ENCODE measurements around the gene CLIP2. TPM values are rescaled to one million over a fixed set of nuclear protein-coding genes. Genes with fewer than 3 reads are reported as not detected.
"Not testable (repeated sequence)": the region's sequence is repeated elsewhere in the genome, so short reads cannot be mapped to it uniquely, and the experiment has no call there.

Gene CLIP2
- total RNA-seq, 1 donor from 2014 or later: 24.3 TPM

- intact Hi-C loops (cut with DNase I): no loop called here
- no peaks in the 10 kb centered on the region for H3K27me3 ChIP-seq
- TF ChIP-seq POLR2A (IDR thresholded peaks at IDR 0.05) (no peak), POLR2AphosphoS5 (IDR thresholded peaks at IDR 0.05; ENCODE audit: insufficient read depth in 1 of 2, low read depth in 1 of 2) (no peak), CTCF (IDR thresholded peaks at IDR 0.05) (no peak)
- no peak overlapping the region for H3K4me3 ChIP-seq
- no peak overlapping the region for H3K27ac ChIP-seq
- H3K4me1 ChIP-seq: peaks cover 26% of the 10 kb centered on the region
- DNase-seq (ENCODE audit: extremely low spot score in 2 of 2): no peak
- H3K9me3 ChIP-seq: no peaks in the 10 kb centered on the region
- H3K36me3 ChIP-seq: peaks cover 0 to 33% of the 10 kb centered on the region in 2 donors
Measured at GRCh38 chr7:74252893-74253292, 36.3 kb upstream of the CLIP2 start.

GRCh38 chr7:74253331-74253730 lies 35.9 kb upstream of the CLIP2 start:
- peaks cover 0 to 28% of the 10 kb centered on the region in 2 donors for H3K36me3 ChIP-seq
- H3K27me3 ChIP-seq: no peaks in the 10 kb centered on the region
- DNase-seq (ENCODE audit: extremely low spot score in 2 of 2): no peak
- intact Hi-C loops (cut with DNase I): no loop called here
- peak overlapping the region; percentile 87 to 94 for H3K4me3 ChIP-seq
- no peaks in the 10 kb centered on the region for H3K9me3 ChIP-seq
- peaks cover 26% of the 10 kb centered on the region for H3K4me1 ChIP-seq
- no peak overlapping the region for H3K27ac ChIP-seq
- TF ChIP-seq CTCF (IDR thresholded peaks at IDR 0.05) (no peak), POLR2AphosphoS5 (IDR thresholded peaks at IDR 0.05; ENCODE audit: insufficient read depth in 1 of 2, low read depth in 1 of 2) (no peak)

GRCh38 chr7:74253835-74254128 lies 35.4 kb upstream of the CLIP2 start:
- H3K27me3 ChIP-seq: no peaks in the 10 kb centered on the region
- H3K27ac ChIP-seq: peak overlapping the region; percentile 96
- no peak for DNase-seq (ENCODE audit: extremely low spot score in 2 of 2)
- H3K9me3 ChIP-seq: no peaks in the 10 kb centered on the region
- TF ChIP-seq POLR2AphosphoS5 (IDR thresholded peaks at IDR 0.05; ENCODE audit: insufficient read depth in 1 of 2, low read depth in 1 of 2) (no peak), CTCF (IDR thresholded peaks at IDR 0.05) (no peak), POLR2A (IDR thresholded peaks at IDR 0.05) (no peak)
- H3K4me3 ChIP-seq: peak overlapping the region; percentile 87 to 94
- peaks cover 26% of the 10 kb centered on the region for H3K4me1 ChIP-seq
- H3K36me3 ChIP-seq: peaks cover 0 to 24% of the 10 kb centered on the region in 2 donors
- intact Hi-C loops (cut with DNase I): no loop called here

GRCh38 chr7:74254129-74254857 lies 34.9 kb upstream of the CLIP2 start, which contains the start of gene RFC2:
TSS of gene RFC2 (minus strand) at chr7:74254399. CDS start at chr7:74254383, 16 bp downstream.
- peak; percentile 98 to 99 for TF ChIP-seq POLR2AphosphoS5 (IDR thresholded peaks at IDR 0.05; ENCODE audit: insufficient read depth in 1 of 2, low read depth in 1 of 2)
- TF ChIP-seq CTCF (IDR thresholded peaks at IDR 0.05): peak in 2 of 3 experiments; percentile 22 to 61
- TF ChIP-seq POLR2A (IDR thresholded peaks at IDR 0.05): peak in 1 of 2 donors; percentile 63
- H3K27me3 ChIP-seq: no peaks in the 10 kb centered on the region
- peak within 1 kb of the TSS; percentile 96 for H3K27ac ChIP-seq
- intact Hi-C loops (cut with DNase I): no loop called here
- H3K4me1 ChIP-seq: peaks cover 26% of the 10 kb centered on the region
- H3K36me3 ChIP-seq: peaks cover 0 to 19% of the 10 kb centered on the region in 2 donors
- peak within 1 kb of the TSS; percentile 87 to 94 for H3K4me3 ChIP-seq
- DNase-seq (ENCODE audit: extremely low spot score in 2 of 2): peak in 1 of 2 donors; percentile 96
- H3K9me3 ChIP-seq: no peaks in the 10 kb centered on the region

- intact Hi-C loops (cut with DNase I): loop anchor here (5.0 kb wide), 1 partner anchor 37 kb away; no protein-coding TSS in a partner anchor
- peaks cover 26% of the 10 kb centered on the region for H3K4me1 ChIP-seq
- no peaks in the 10 kb centered on the region for H3K27me3 ChIP-seq
- no peaks in the 10 kb centered on the region for H3K9me3 ChIP-seq
- H3K4me3 ChIP-seq: peak overlapping the region; percentile 87 to 94
- peaks cover 0 to 12% of the 10 kb centered on the region in 2 donors for H3K36me3 ChIP-seq
- DNase-seq (ENCODE audit: extremely low spot score in 2 of 2): no peak
- TF ChIP-seq CTCF (IDR thresholded peaks at IDR 0.05) (no peak), POLR2AphosphoS5 (IDR thresholded peaks at IDR 0.05; ENCODE audit: insufficient read depth in 1 of 2, low read depth in 1 of 2) (no peak), POLR2A (IDR thresholded peaks at IDR 0.05) (no peak)
- H3K27ac ChIP-seq: peak overlapping the region; percentile 96
Measured at GRCh38 chr7:74254858-74255379, 34.3 kb upstream of the CLIP2 start.

GRCh38 chr7:74255461-74255860 lies 33.7 kb upstream of the CLIP2 start:
- intact Hi-C loops (cut with DNase I): loop anchor here (5.0 kb wide), 1 partner anchor 37 kb away; no protein-coding TSS in a partner anchor
- peaks cover 26% of the 10 kb centered on the region for H3K4me1 ChIP-seq
- not testable (repeated sequence) for H3K36me3 ChIP-seq; H3K9me3 ChIP-seq; H3K27me3 ChIP-seq; DNase-seq (ENCODE audit: extremely low spot score in 2 of 2)
- H3K4me3 ChIP-seq: peak overlapping the region; percentile 87 to 94
- H3K27ac ChIP-seq: peak overlapping the region; percentile 96

Measured in vagina (tissue), 2 donors.